Measurements from ENCODE around the gene CDC73. TPM values are rescaled to one million over a fixed set of nuclear protein-coding genes. Genes with fewer than 3 reads are reported as not detected.

The CDC73 gene
- total and polyA plus RNA-seq, 2 of the 13 experiments (the other 11 are each of a cell fraction or from before 2014, with no cell fraction given): 20.2 to 26.3 TPM

DNA sequence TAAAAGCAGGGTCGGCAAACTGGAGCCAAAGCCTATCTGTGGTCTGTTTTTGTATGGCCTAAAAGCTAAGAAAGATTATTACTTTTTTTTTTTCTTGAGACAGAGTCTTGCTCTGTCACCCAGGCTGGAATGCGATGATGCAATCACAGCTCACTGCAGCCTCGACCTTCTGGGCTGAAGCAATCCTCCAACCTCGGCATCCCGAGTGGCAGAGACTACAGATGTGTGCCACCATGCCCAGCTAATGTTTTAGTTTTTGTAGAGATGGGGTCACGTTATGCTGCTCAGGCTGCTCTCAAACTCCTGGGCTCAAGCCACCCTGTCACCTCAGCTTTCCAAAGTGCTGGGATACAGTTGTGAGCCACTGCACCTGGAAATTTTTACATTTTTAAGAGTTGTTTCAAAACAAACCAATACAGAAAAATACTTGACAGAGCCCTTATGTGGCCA is 10.2 kb upstream of the CDC73 start (continued):
- TF ChIP-seq, protein P1, sequence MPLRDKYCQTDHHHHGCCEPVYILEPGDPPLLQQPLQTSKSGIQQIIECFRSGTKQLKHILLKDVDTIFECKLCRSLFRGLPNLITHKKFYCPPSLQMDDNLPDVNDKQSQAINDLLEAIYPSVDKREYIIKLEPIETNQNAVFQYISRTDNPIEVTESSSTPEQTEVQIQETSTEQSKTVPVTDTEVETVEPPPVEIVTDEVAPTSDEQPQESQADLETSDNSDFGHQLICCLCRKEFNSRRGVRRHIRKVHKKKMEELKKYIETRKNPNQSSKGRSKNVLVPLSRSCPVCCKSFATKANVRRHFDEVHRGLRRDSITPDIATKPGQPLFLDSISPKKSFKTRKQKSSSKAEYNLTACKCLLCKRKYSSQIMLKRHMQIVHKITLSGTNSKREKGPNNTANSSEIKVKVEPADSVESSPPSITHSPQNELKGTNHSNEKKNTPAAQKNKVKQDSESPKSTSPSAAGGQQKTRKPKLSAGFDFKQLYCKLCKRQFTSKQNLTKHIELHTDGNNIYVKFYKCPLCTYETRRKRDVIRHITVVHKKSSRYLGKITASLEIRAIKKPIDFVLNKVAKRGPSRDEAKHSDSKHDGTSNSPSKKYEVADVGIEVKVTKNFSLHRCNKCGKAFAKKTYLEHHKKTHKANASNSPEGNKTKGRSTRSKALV (CRISPR knock-in tag; IDR thresholded peaks at IDR 0.05): no peak
- TF ChIP-seq THAP11 (CRISPR knock-in tag; IDR thresholded peaks at IDR 0.05) (no peak; the same call in 1 of the 2 replicates), ZNF207 (IDR thresholded peaks at IDR 0.05; ENCODE audit: borderline replicate concordance) (no peak), ZFP41 (CRISPR knock-in tag; IDR thresholded peaks at IDR 0.05; ENCODE audit: borderline replicate concordance) (no peak), TMF1 (CRISPR knock-in tag; IDR thresholded peaks at IDR 0.05; ENCODE audit: low read depth) (no peak), SMYD3 (CRISPR knock-in tag; IDR thresholded peaks at IDR 0.05) (no peak), AHR (CRISPR knock-in tag; IDR thresholded peaks at IDR 0.05) (no peak; the same call in 1 of the 2 replicates), ZNF501 (CRISPR knock-in tag; IDR thresholded peaks at IDR 0.05) (no peak), ZMYM4 (CRISPR knock-in tag; IDR thresholded peaks at IDR 0.05) (0 out of 2 replicates have a peak, but pooled peaks have one; percentile 7), KLF11 (CRISPR knock-in tag; IDR thresholded peaks at IDR 0.05) (no peak)
- TF ChIP-seq, protein P2, sequence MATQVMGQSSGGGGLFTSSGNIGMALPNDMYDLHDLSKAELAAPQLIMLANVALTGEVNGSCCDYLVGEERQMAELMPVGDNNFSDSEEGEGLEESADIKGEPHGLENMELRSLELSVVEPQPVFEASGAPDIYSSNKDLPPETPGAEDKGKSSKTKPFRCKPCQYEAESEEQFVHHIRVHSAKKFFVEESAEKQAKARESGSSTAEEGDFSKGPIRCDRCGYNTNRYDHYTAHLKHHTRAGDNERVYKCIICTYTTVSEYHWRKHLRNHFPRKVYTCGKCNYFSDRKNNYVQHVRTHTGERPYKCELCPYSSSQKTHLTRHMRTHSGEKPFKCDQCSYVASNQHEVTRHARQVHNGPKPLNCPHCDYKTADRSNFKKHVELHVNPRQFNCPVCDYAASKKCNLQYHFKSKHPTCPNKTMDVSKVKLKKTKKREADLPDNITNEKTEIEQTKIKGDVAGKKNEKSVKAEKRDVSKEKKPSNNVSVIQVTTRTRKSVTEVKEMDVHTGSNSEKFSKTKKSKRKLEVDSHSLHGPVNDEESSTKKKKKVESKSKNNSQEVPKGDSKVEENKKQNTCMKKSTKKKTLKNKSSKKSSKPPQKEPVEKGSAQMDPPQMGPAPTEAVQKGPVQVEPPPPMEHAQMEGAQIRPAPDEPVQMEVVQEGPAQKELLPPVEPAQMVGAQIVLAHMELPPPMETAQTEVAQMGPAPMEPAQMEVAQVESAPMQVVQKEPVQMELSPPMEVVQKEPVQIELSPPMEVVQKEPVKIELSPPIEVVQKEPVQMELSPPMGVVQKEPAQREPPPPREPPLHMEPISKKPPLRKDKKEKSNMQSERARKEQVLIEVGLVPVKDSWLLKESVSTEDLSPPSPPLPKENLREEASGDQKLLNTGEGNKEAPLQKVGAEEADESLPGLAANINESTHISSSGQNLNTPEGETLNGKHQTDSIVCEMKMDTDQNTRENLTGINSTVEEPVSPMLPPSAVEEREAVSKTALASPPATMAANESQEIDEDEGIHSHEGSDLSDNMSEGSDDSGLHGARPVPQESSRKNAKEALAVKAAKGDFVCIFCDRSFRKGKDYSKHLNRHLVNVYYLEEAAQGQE (IDR thresholded peaks at IDR 0.05; ENCODE audit: borderline replicate concordance in 1 of 2, low read depth in 1 of 2, low read length in 2 of 2): no peak
- TF ChIP-seq, protein P3, sequence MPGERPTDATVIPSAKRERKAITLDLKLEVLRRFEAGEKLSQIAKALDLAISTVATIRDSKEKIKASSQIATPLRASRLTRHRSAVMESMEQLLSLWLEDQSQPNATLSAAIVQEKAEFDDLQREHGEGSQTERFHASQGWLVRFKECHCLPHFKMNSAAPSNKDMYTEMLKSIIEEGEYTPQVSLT (CRISPR knock-in tag; IDR thresholded peaks at IDR 0.05; ENCODE audit: borderline replicate concordance, low read depth): no peak
- TF ChIP-seq, protein P4, sequence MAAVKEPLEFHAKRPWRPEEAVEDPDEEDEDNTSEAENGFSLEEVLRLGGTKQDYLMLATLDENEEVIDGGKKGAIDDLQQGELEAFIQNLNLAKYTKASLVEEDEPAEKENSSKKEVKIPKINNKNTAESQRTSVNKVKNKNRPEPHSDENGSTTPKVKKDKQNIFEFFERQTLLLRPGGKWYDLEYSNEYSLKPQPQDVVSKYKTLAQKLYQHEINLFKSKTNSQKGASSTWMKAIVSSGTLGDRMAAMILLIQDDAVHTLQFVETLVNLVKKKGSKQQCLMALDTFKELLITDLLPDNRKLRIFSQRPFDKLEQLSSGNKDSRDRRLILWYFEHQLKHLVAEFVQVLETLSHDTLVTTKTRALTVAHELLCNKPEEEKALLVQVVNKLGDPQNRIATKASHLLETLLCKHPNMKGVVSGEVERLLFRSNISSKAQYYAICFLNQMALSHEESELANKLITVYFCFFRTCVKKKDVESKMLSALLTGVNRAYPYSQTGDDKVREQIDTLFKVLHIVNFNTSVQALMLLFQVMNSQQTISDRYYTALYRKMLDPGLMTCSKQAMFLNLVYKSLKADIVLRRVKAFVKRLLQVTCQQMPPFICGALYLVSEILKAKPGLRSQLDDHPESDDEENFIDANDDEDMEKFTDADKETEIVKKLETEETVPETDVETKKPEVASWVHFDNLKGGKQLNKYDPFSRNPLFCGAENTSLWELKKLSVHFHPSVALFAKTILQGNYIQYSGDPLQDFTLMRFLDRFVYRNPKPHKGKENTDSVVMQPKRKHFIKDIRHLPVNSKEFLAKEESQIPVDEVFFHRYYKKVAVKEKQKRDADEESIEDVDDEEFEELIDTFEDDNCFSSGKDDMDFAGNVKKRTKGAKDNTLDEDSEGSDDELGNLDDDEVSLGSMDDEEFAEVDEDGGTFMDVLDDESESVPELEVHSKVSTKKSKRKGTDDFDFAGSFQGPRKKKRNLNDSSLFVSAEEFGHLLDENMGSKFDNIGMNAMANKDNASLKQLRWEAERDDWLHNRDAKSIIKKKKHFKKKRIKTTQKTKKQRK (IDR thresholded peaks at IDR 0.05; ENCODE audit: low read length): no peak
- TF ChIP-seq, protein P5, sequence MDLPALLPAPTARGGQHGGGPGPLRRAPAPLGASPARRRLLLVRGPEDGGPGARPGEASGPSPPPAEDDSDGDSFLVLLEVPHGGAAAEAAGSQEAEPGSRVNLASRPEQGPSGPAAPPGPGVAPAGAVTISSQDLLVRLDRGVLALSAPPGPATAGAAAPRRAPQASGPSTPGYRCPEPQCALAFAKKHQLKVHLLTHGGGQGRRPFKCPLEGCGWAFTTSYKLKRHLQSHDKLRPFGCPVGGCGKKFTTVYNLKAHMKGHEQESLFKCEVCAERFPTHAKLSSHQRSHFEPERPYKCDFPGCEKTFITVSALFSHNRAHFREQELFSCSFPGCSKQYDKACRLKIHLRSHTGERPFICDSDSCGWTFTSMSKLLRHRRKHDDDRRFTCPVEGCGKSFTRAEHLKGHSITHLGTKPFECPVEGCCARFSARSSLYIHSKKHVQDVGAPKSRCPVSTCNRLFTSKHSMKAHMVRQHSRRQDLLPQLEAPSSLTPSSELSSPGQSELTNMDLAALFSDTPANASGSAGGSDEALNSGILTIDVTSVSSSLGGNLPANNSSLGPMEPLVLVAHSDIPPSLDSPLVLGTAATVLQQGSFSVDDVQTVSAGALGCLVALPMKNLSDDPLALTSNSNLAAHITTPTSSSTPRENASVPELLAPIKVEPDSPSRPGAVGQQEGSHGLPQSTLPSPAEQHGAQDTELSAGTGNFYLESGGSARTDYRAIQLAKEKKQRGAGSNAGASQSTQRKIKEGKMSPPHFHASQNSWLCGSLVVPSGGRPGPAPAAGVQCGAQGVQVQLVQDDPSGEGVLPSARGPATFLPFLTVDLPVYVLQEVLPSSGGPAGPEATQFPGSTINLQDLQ (CRISPR knock-in tag; IDR thresholded peaks at IDR 0.05): no peak

All from HepG2 (cell line).